ENCODE results near the gene B3GNT5.

The B3GNT5 gene

GRCh38 chr3:183233966-183234365, 19.1 kb upstream of the B3GNT5 start:
- DNase-seq = no peak

- no peak for DNase-seq
Observed at GRCh38 chr3:183239046-183239445, 14.0 kb upstream of the B3GNT5 start.

GRCh38 chr3:183242431-183242830, 10.6 kb upstream of the B3GNT5 start:
- DNase-seq = no peak

- no peak for DNase-seq
Observed at GRCh38 chr3:183244219-183244618, 8.8 kb upstream of the B3GNT5 start.

GRCh38 chr3:183244981-183245476, 8.0 kb upstream of the B3GNT5 start:
- no peak for DNase-seq

GRCh38 chr3:183247011-183247589, 6.0 kb upstream of the B3GNT5 start:
- DNase-seq = no peak

- no peak for DNase-seq
Observed at GRCh38 chr3:183249006-183249718, 3.9 kb upstream of the B3GNT5 start.

GRCh38 chr3:183252118-183252782, 803 bp upstream of the B3GNT5 start:
- no peak for DNase-seq

GRCh38 chr3:183253528-183254486, 754 bp downstream of the B3GNT5 start:
- DNase-seq = peak; percentile 7

- no peak for DNase-seq
Observed at GRCh38 chr3:183254487-183255347, 1.7 kb downstream of the B3GNT5 start.

GRCh38 chr3:183255348-183255730, 2.3 kb downstream of the B3GNT5 start:
- DNase-seq = no peak

GRCh38 chr3:183259087-183259486, 6.0 kb downstream of the B3GNT5 start:
- DNase-seq = no peak

GRCh38 chr3:183259621-183260020, 6.6 kb downstream of the B3GNT5 start:
- no peak for DNase-seq

GRCh38 chr3:183260167-183260904, 7.3 kb downstream of the B3GNT5 start:
- no peak for DNase-seq

GRCh38 chr3:183261151-183261724, 8.2 kb downstream of the B3GNT5 start:
- DNase-seq = no peak

GRCh38 chr3:183262875-183263378, 9.9 kb downstream of the B3GNT5 start:
- no peak for DNase-seq

GRCh38 chr3:183264268-183264667, 11.2 kb downstream of the B3GNT5 start:
- DNase-seq = no peak

GRCh38 chr3:183265157-183265642, 12.1 kb downstream of the B3GNT5 start:
- no peak for DNase-seq

GRCh38 chr3:183265834-183266417, 12.9 kb downstream of the B3GNT5 start:
- no peak for DNase-seq

- no peak for DNase-seq
Observed at GRCh38 chr3:183266454-183266853, 13.4 kb downstream of the B3GNT5 start.

Data from central memory CD4-positive, alpha-beta T cell (primary cell).